ENCODE data around the gene ARID1B. TPM values are rescaled to one million over a fixed set of nuclear protein-coding genes. Genes with fewer than 3 reads are reported as not detected.

Gene ARID1B
- total RNA-seq, 1 donor from 2014 or later: 75.4 TPM

DNA sequence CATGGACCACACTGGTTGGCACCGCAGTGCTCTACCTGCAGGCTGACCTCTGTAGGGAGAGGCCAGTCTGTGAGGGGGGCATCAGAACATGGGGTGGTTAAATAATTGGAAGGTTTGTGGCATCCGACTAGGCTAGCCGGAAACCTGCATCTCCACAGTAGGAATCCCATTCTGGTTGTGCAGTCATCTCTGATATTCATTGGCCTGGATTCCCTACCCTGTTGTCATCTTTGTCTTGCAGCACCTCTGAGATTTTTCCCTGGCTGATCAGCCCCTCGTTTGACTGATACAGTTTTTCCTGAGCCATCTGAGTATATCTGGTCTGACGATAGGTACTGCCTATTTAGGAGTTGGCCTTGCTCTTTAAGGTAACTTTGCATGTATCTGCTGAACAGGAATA is 286.7 kb downstream of the ARID1B start:
- Histone ChIP-seq H3K4me3 (ENCODE audit: insufficient read depth, low read depth, low read length) (no peak overlapping the region), H3K9me3 (ENCODE audit: insufficient read depth, low read depth, low read length) (no peaks in the 10 kb centered on the region), H3K4me1 (ENCODE audit: insufficient read depth, low read length) (peaks cover 9% of the 10 kb centered on the region), H3K27me3 (ENCODE audit: insufficient read depth, low read length) (no peaks in the 10 kb centered on the region), H4K20me1 (ENCODE audit: insufficient read depth, low read length) (peaks cover 36% of the 10 kb centered on the region), H3K27ac (ENCODE audit: low read depth, low read length) (no peak overlapping the region), H3K79me2 (ENCODE audit: insufficient read depth, low read length) (peaks cover 22% of the 10 kb centered on the region), H3K9ac (ENCODE audit: low read length) (no peak overlapping the region), H3K4me2 (ENCODE audit: low read length) (no peak overlapping the region), H2AFZ (ENCODE audit: low read depth, low read length) (no peak overlapping the region), H3K36me3 (ENCODE audit: insufficient read depth, low read length) (no peaks in the 10 kb centered on the region)
- peaks cover 40% of the 10 kb centered on the region for H3K4me1 Mint-ChIP-seq (ENCODE audit: low read depth, unreplicated experiment)
- H3K27ac Mint-ChIP-seq (ENCODE audit: unreplicated experiment): no peak overlapping the region
- peaks cover 2% of the 10 kb centered on the region for H3K36me3 Mint-ChIP-seq (ENCODE audit: low read depth, unreplicated experiment)
- H3K4me3 Mint-ChIP-seq (ENCODE audit: unreplicated experiment): no peak overlapping the region
- DNase-seq (ENCODE audit: low read depth) (no peak), FAIRE-seq (no peak)
- TF ChIP-seq, protein P1, sequence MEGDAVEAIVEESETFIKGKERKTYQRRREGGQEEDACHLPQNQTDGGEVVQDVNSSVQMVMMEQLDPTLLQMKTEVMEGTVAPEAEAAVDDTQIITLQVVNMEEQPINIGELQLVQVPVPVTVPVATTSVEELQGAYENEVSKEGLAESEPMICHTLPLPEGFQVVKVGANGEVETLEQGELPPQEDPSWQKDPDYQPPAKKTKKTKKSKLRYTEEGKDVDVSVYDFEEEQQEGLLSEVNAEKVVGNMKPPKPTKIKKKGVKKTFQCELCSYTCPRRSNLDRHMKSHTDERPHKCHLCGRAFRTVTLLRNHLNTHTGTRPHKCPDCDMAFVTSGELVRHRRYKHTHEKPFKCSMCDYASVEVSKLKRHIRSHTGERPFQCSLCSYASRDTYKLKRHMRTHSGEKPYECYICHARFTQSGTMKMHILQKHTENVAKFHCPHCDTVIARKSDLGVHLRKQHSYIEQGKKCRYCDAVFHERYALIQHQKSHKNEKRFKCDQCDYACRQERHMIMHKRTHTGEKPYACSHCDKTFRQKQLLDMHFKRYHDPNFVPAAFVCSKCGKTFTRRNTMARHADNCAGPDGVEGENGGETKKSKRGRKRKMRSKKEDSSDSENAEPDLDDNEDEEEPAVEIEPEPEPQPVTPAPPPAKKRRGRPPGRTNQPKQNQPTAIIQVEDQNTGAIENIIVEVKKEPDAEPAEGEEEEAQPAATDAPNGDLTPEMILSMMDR (IDR thresholded peaks at IDR 0.05; ENCODE audit: insufficient read depth, low read depth, low read length): no peak
- no peak for TF ChIP-seq EZH2 (IDR thresholded peaks at IDR 0.05; ENCODE audit: insufficient read depth, low read length)
- H3K27me3 Mint-ChIP-seq (ENCODE audit: low read depth, unreplicated experiment): no peaks in the 10 kb centered on the region
- H3K9me3 Mint-ChIP-seq (ENCODE audit: unreplicated experiment): no peaks in the 10 kb centered on the region

DNA sequence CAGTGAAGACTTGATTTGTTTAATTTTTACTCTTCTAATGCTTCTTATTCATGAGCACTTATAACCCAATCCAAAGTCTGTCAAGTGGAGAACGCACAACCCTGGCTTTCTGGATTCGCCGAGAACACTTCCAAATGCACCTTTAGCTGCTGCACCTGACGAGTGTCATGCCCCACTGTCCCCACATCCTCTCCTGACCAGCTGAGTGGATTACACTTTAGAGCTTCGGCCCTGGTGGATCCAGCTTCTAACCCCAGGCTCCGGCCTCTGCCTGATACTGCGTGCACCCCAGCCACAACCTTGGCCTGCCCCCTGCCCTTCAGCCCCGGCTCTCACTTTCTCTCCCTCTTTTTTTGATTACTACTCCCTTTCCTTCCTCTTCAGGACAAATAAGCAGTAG is 287.3 kb downstream of the ARID1B start:
- H3K4me1 Mint-ChIP-seq (ENCODE audit: low read depth, unreplicated experiment): peaks cover 42% of the 10 kb centered on the region
- peaks cover 2% of the 10 kb centered on the region for H3K36me3 Mint-ChIP-seq (ENCODE audit: low read depth, unreplicated experiment)
- no peak for FAIRE-seq
- no peaks in the 10 kb centered on the region for H3K27me3 Mint-ChIP-seq (ENCODE audit: low read depth, unreplicated experiment)
- H3K4me3 Mint-ChIP-seq (ENCODE audit: unreplicated experiment): no peak overlapping the region
- Histone ChIP-seq H3K4me2 (ENCODE audit: low read length) (no peak overlapping the region), H3K79me2 (ENCODE audit: insufficient read depth, low read length) (peaks cover 25% of the 10 kb centered on the region), H3K9me3 (ENCODE audit: insufficient read depth, low read depth, low read length) (no peaks in the 10 kb centered on the region), H4K20me1 (ENCODE audit: insufficient read depth, low read length) (peaks cover 39% of the 10 kb centered on the region), H3K36me3 (ENCODE audit: insufficient read depth, low read length) (no peaks in the 10 kb centered on the region), H2AFZ (ENCODE audit: low read depth, low read length) (no peak overlapping the region), H3K27me3 (ENCODE audit: insufficient read depth, low read length) (no peaks in the 10 kb centered on the region), H3K9ac (ENCODE audit: low read length) (no peak overlapping the region), H3K27ac (ENCODE audit: low read depth, low read length) (no peak overlapping the region), H3K4me3 (ENCODE audit: insufficient read depth, low read depth, low read length) (no peak overlapping the region), H3K4me1 (ENCODE audit: insufficient read depth, low read length) (peaks cover 7% of the 10 kb centered on the region)
- H3K9me3 Mint-ChIP-seq (ENCODE audit: unreplicated experiment): no peaks in the 10 kb centered on the region
- no peak for DNase-seq (ENCODE audit: low read depth)
- no peak overlapping the region for H3K27ac Mint-ChIP-seq (ENCODE audit: unreplicated experiment)
- TF ChIP-seq EZH2 (IDR thresholded peaks at IDR 0.05; ENCODE audit: insufficient read depth, low read length): no peak
- TF ChIP-seq, protein P1 (IDR thresholded peaks at IDR 0.05; ENCODE audit: insufficient read depth, low read depth, low read length): no peak

DNA sequence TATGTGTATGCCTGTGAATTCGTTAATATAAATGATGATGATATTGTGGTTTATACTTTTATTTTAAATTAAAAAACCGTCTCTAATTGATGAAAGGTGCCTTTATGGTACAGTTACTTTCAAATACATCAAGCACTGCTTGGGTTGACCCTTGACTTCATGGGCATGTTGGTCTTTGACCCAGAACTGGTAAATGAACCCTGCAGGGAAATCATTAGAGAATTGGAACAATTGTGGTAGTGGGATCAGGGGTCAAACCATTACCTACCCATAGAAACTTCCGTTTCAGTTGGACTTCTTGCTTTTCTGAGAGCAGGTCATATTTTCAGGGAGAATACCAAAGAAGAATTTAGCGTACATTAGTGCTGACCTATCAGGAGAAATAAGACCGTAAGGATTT is 288.2 kb downstream of the ARID1B start:
- no peak overlapping the region for H2AFZ ChIP-seq (ENCODE audit: low read depth, low read length)
- H3K4me1 Mint-ChIP-seq (ENCODE audit: low read depth, unreplicated experiment): peaks cover 42% of the 10 kb centered on the region
- H3K79me2 ChIP-seq (ENCODE audit: insufficient read depth, low read length): peaks cover 31% of the 10 kb centered on the region
- H3K9ac ChIP-seq (ENCODE audit: low read length): no peak overlapping the region
- TF ChIP-seq, protein P1 (IDR thresholded peaks at IDR 0.05; ENCODE audit: insufficient read depth, low read depth, low read length): no peak
- no peak for TF ChIP-seq EZH2 (IDR thresholded peaks at IDR 0.05; ENCODE audit: insufficient read depth, low read length)
- peaks cover 5% of the 10 kb centered on the region for H3K4me1 ChIP-seq (ENCODE audit: insufficient read depth, low read length)
- H3K4me3 ChIP-seq (ENCODE audit: insufficient read depth, low read depth, low read length): no peak overlapping the region
- H3K4me2 ChIP-seq (ENCODE audit: low read length): no peak overlapping the region
- H3K9me3 ChIP-seq (ENCODE audit: insufficient read depth, low read depth, low read length): no peaks in the 10 kb centered on the region
- no peak overlapping the region for H3K4me3 Mint-ChIP-seq (ENCODE audit: unreplicated experiment)
- no peak overlapping the region for H3K27ac Mint-ChIP-seq (ENCODE audit: unreplicated experiment)
- H3K27me3 ChIP-seq (ENCODE audit: insufficient read depth, low read length): no peaks in the 10 kb centered on the region
- peaks cover 2% of the 10 kb centered on the region for H3K36me3 Mint-ChIP-seq (ENCODE audit: low read depth, unreplicated experiment)
- no peak for FAIRE-seq
- no peaks in the 10 kb centered on the region for H3K27me3 Mint-ChIP-seq (ENCODE audit: low read depth, unreplicated experiment)
- H3K36me3 ChIP-seq (ENCODE audit: insufficient read depth, low read length): no peaks in the 10 kb centered on the region
- H3K27ac ChIP-seq (ENCODE audit: low read depth, low read length): no peak overlapping the region
- peaks cover 38% of the 10 kb centered on the region for H4K20me1 ChIP-seq (ENCODE audit: insufficient read depth, low read length)
- no peak for DNase-seq (ENCODE audit: low read depth)
- no peaks in the 10 kb centered on the region for H3K9me3 Mint-ChIP-seq (ENCODE audit: unreplicated experiment)

Measured in astrocyte (in vitro differentiated cells and primary cell).